Astrocyte (in vitro differentiated cells and primary cell): Measurements from ENCODE around the gene KRTAP3-1.

Experiments used
- EZH2 ChIP-seq: IDR thresholded peaks from 2 replicates; pipeline ENCODE4 v1.6.1; 2012; ENCODE audit warnings: mild to moderate bottlenecking, low read length, inconsistent platforms; ENCODE audit not compliant: insufficient read depth
- TF ChIP-seq, protein P1 (sequence below): IDR thresholded peaks from 2 replicates; pipeline ENCODE4 v1.5.1; 2011; ENCODE audit warnings: low read depth, mild to moderate bottlenecking, inconsistent platforms, low read length, moderate library complexity; ENCODE audit not compliant: insufficient read depth

DNA sequence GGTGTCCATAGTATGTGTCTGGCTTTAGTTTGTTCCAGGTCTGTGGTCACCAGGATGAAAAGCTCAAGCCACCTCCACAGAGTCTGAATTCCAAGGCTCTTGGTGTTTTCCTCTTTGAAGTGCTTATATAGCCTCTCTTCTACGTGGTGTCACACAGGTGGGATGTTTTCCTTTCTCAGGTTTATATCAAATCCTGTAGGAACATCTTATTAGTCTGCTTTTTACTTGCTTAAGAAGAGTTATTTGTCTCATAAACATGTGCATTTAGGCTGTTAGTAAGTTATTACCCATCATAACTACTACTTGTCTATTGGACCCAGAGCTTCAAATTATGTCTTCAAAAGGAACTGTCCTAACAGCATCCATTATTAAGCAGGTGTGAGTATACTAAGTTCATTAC is 42.1 kb downstream of the KRTAP3-1 start, which contains the start of gene KRT39:
- TF ChIP-seq, protein P1, sequence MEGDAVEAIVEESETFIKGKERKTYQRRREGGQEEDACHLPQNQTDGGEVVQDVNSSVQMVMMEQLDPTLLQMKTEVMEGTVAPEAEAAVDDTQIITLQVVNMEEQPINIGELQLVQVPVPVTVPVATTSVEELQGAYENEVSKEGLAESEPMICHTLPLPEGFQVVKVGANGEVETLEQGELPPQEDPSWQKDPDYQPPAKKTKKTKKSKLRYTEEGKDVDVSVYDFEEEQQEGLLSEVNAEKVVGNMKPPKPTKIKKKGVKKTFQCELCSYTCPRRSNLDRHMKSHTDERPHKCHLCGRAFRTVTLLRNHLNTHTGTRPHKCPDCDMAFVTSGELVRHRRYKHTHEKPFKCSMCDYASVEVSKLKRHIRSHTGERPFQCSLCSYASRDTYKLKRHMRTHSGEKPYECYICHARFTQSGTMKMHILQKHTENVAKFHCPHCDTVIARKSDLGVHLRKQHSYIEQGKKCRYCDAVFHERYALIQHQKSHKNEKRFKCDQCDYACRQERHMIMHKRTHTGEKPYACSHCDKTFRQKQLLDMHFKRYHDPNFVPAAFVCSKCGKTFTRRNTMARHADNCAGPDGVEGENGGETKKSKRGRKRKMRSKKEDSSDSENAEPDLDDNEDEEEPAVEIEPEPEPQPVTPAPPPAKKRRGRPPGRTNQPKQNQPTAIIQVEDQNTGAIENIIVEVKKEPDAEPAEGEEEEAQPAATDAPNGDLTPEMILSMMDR: no peak
- no peak for TF ChIP-seq EZH2
